H1 (cell line): Measurements from ENCODE around the gene ILKAP. TPM values are rescaled to one million over a fixed set of nuclear protein-coding genes. Genes with fewer than 3 reads are reported as not detected.

Experiments
- CTCF ChIA-PET: fragments of 300-600 bp; sonication (Branson Sonifier 250); formaldehyde crosslinking; loops from one replicate; lab custom pipeline; 2021; ENCODE audit not compliant: partially characterized antibody; lab: Charles Lee
- POLR2A ChIA-PET: fragments of 300-600 bp; sonication (Branson Sonifier 250); formaldehyde crosslinking; loops from one replicate; lab custom pipeline; 2021; ENCODE audit warnings: inconsistent platforms; ENCODE audit not compliant: partially characterized antibody; lab: Charles Lee
- DNase-seq, 2 experiments: peaks; one replicate each; pipeline versions ENCODE4 v3.0.0 to v3.0.0-alpha.2; 2010 to 2022; ENCODE audit warnings: low spot score in 2 of 2, low read depth in 1 of 2, mixed read lengths in 1 of 2
- FAIRE-seq: peaks from 2 replicates; lab custom pipeline; 2011; peaks lifted over from hg19 to GRCh38; lab: Jason Lieb, UNC
- H2AFZ ChIP-seq: 2 replicates; pipeline ENCODE4 v1.8.1; 2012; ENCODE audit warnings: low read length, inconsistent platforms
- H2AK5ac ChIP-seq: 2 replicates; pipeline ENCODE4 v1.6.1; 2013; ENCODE audit warnings: low read depth, low read length
- H2BK120ac ChIP-seq: replicated peaks from 2 replicates; pipeline ENCODE3; 2013; ENCODE audit warnings: low read depth, low read length, inconsistent platforms
- H2BK12ac ChIP-seq: 2 replicates; pipeline ENCODE4 v1.6.1; 2013; ENCODE audit warnings: low read depth, low read length
- H2BK15ac ChIP-seq: 2 replicates; pipeline ENCODE4 v1.6.1; 2013; ENCODE audit warnings: low read length
- H2BK20ac ChIP-seq: 2 replicates; pipeline ENCODE4 v1.6.1; 2013; ENCODE audit warnings: low read length
- H2BK5ac ChIP-seq: 2 replicates; pipeline ENCODE4 v1.6.1; 2013; ENCODE audit warnings: low read depth, low read length
- H3K14ac ChIP-seq: 2 replicates; pipeline ENCODE4 v1.6.1; 2013; ENCODE audit warnings: inconsistent platforms; ENCODE audit not compliant: insufficient read length
- H3K18ac ChIP-seq: 2 replicates; pipeline ENCODE4 v1.6.1; 2013; ENCODE audit warnings: low read length; ENCODE audit errors: extremely low read depth
- H3K23ac ChIP-seq: 2 replicates; pipeline ENCODE4 v1.6.1; 2013; ENCODE audit warnings: inconsistent platforms; ENCODE audit not compliant: insufficient read length
- H3K23me2 ChIP-seq: 2 replicates; pipeline ENCODE4 v1.6.1; 2013; ENCODE audit warnings: low read depth, low read length
- H3K27ac ChIP-seq: 2 replicates; pipeline ENCODE4 v1.6.1; 2011; ENCODE audit warnings: low read depth, low read length, inconsistent platforms
- H3K27me3 ChIP-seq, 4 experiments: replicated peaks in 1 of 4; 1 replicate in 1 of 4; 2 replicates in 3 of 4; pipeline versions ENCODE4 v1.6.1 to v1.8.1; 2011 to 2013; ENCODE audit warnings: low read length in 3 of 4, mild to moderate bottlenecking in 3 of 4, inconsistent platforms in 2 of 4, mixed read lengths in 2 of 4, moderate library complexity in 1 of 4; ENCODE audit not compliant: control insufficient read depth in 3 of 4, insufficient read depth in 3 of 4; ENCODE audit errors: extremely low read depth in 1 of 4
- H3K36me3 ChIP-seq, 4 experiments: 2 replicates each; pipeline versions ENCODE4 v1.6.1 to v1.8.1; 2011 to 2013; ENCODE audit warnings: mild to moderate bottlenecking in 4 of 4, low read length in 3 of 4, moderate library complexity in 2 of 4, control low read depth in 1 of 4, inconsistent platforms in 1 of 4; ENCODE audit not compliant: insufficient read depth in 4 of 4, control insufficient read depth in 2 of 4
- H3K4ac ChIP-seq: replicated peaks from 2 replicates; pipeline ENCODE3; 2013; ENCODE audit warnings: low read length, low read depth, mixed read lengths, inconsistent platforms; ENCODE audit not compliant: insufficient read length
- H3K4me1 ChIP-seq, 4 experiments: replicated peaks in 1 of 4; 1 replicate in 1 of 4; 2 replicates in 3 of 4; pipeline versions ENCODE4 v1.6.1 to v1.8.1; 2011 to 2013; ENCODE audit warnings: low read length in 3 of 4, inconsistent platforms in 2 of 4, mixed read lengths in 1 of 4; ENCODE audit not compliant: insufficient read depth in 4 of 4, control insufficient read depth in 3 of 4
- H3K4me2 ChIP-seq, 2 experiments: 2 replicates each; pipeline versions ENCODE4 v1.6.1 to v1.8.1; 2011 to 2013; ENCODE audit warnings: low read depth in 2 of 2, low read length in 2 of 2, control low read depth in 1 of 2, inconsistent platforms in 1 of 2, mild to moderate bottlenecking in 1 of 2; ENCODE audit not compliant: insufficient read depth in 1 of 2
- H3K4me3 ChIP-seq, 4 experiments: fragments of 200-600, 300-600 bp in 1 of 4; sonication (generic), shearing (Covaris generic), sonication (Bioruptor Twin) in 1 of 4; 2 replicates each; pipeline versions ENCODE4 v1.5.1 to v1.8.1; 2011 to 2016; ENCODE audit warnings: low read length in 4 of 4, low read depth in 3 of 4, control low read depth in 2 of 4, inconsistent platforms in 2 of 4, mild to moderate bottlenecking in 2 of 4, mixed read lengths in 1 of 4, moderate library complexity in 1 of 4; ENCODE audit not compliant: insufficient read depth in 2 of 4; ENCODE audit errors: extremely low read depth in 1 of 4
- H3K56ac ChIP-seq: replicated peaks from 2 replicates; pipeline ENCODE3; 2013; ENCODE audit warnings: low read depth, mild to moderate bottlenecking, mixed read lengths, low read length, inconsistent platforms; ENCODE audit not compliant: insufficient read length
- H3K79me1 ChIP-seq: 2 replicates; pipeline ENCODE4 v1.6.1; 2013; ENCODE audit warnings: low read depth, low read length, control low read depth
- H3K79me2 ChIP-seq, 2 experiments: 2 replicates each; pipeline versions ENCODE4 v1.6.1 to v1.8.1; 2012 to 2013; ENCODE audit warnings: low read length in 2 of 2, mild to moderate bottlenecking in 2 of 2, inconsistent platforms in 1 of 2; ENCODE audit not compliant: insufficient read depth in 2 of 2, control insufficient read depth in 1 of 2
- H3K9ac ChIP-seq, 4 experiments: replicated peaks in 1 of 4; 1 replicate in 1 of 4; 2 replicates in 3 of 4; pipeline versions ENCODE4 v1.6.1 to v1.8.1; 2011 to 2013; ENCODE audit warnings: low read depth in 3 of 4, low read length in 3 of 4, control low read depth in 2 of 4, mild to moderate bottlenecking in 2 of 4, moderate library complexity in 2 of 4, inconsistent platforms in 1 of 4; ENCODE audit errors: extremely low read depth in 1 of 4
- H3K9me3 ChIP-seq, 2 experiments: 2 replicates each; pipeline versions ENCODE4 v1.6.1 to v1.8.1; 2012 to 2013; ENCODE audit warnings: mild to moderate bottlenecking in 2 of 2, moderate library complexity in 2 of 2, control low read depth in 1 of 2, inconsistent platforms in 1 of 2, low read depth in 1 of 2, low read length in 1 of 2, mixed read lengths in 1 of 2; ENCODE audit not compliant: insufficient read depth in 2 of 2
- H4K20me1 ChIP-seq, 2 experiments: replicated peaks in 1 of 2; 2 replicates each; pipeline versions ENCODE3 to v1.8.1; 2011 to 2013; ENCODE audit warnings: inconsistent platforms in 2 of 2, low read length in 2 of 2, mild to moderate bottlenecking in 1 of 2; ENCODE audit not compliant: insufficient read depth in 2 of 2, control insufficient read depth in 1 of 2
- H4K5ac ChIP-seq: 2 replicates; pipeline ENCODE4 v1.6.1; 2013; ENCODE audit warnings: low read length, low read depth, mixed read lengths, inconsistent platforms; ENCODE audit not compliant: insufficient read length
- H4K8ac ChIP-seq: 2 replicates; pipeline ENCODE4 v1.8.0; 2013; ENCODE audit warnings: mild to moderate bottlenecking, moderate library complexity, low read length, inconsistent platforms; ENCODE audit not compliant: insufficient read depth; ENCODE audit errors: extremely low read depth
- H4K91ac ChIP-seq: replicated peaks from 2 replicates; pipeline ENCODE3; 2013; ENCODE audit warnings: low read length, mixed read lengths, inconsistent platforms; ENCODE audit not compliant: insufficient read length
- ATF3 ChIP-seq: IDR thresholded peaks from 2 replicates; pipeline ENCODE4 v1.6.1; 2011; ENCODE audit warnings: low read depth, mild to moderate bottlenecking, low read length; ENCODE audit not compliant: insufficient read depth
- CTCF ChIP-seq, 3 experiments: IDR thresholded peaks; 1 replicate in 2 of 3; 2 replicates in 1 of 3; pipeline versions ENCODE4 v1.5.1 to v1.6.1; 2011; ENCODE audit warnings: low read length in 3 of 3, mild to moderate bottlenecking in 3 of 3, inconsistent platforms in 2 of 3, low read depth in 1 of 3, moderate library complexity in 1 of 3; ENCODE audit not compliant: insufficient read depth in 1 of 3; ENCODE audit errors: control extremely low read depth in 1 of 3
- EGR1 ChIP-seq: IDR thresholded peaks from 2 replicates; pipeline ENCODE4 v1.6.1; 2011; ENCODE audit warnings: low read depth, low read length, borderline replicate concordance
- GABPA ChIP-seq: IDR thresholded peaks from 2 replicates; pipeline ENCODE4 v1.6.1; 2011; ENCODE audit warnings: mild to moderate bottlenecking, low read length, moderate library complexity, borderline replicate concordance; ENCODE audit not compliant: insufficient read depth
- HDAC2 ChIP-seq, 2 experiments: fragments of 300-600 bp in 1 of 2; sonication (generic) in 1 of 2; IDR thresholded peaks; 2 replicates each; pipeline ENCODE4 v1.6.1; 2011 to 2012; ENCODE audit warnings: low read depth in 2 of 2, low read length in 2 of 2, mild to moderate bottlenecking in 2 of 2, moderate library complexity in 2 of 2, borderline replicate concordance in 1 of 2, inconsistent platforms in 1 of 2
- WGBS, 2 experiments: shearing (Covaris generic) in 1 of 2; methylation state at CpG; one replicate each; pipeline versions ENCODE4 v1.1.6 to v1.1.7; 2013 to 2015; ENCODE audit warnings: low lambda C conversion rate in 2 of 2, mixed read lengths in 2 of 2, inconsistent platforms in 1 of 2, low coverage in 1 of 2, missing lambda C conversion rate in 1 of 2; ENCODE audit not compliant: insufficient replicate concordance in 2 of 2, insufficient coverage in 1 of 2, insufficient read length in 1 of 2; ENCODE audit errors: extremely low coverage in 1 of 2, missing lambda C conversion rate in 1 of 2; 5-methylcytosine and 5-hydroxymethylcytosine counted together
- polyA plus RNA-seq, 7 experiments: library from polyadenylated mRNA; depleted of rRNA in 3 of 7; stranded (reverse) in 5 of 7; unstranded in 2 of 7; fragments of >200 nt in 5 of 7; fragments of 200-250 nt in 2 of 7; gene quantifications; 1 replicate in 5 of 7; 2 replicates in 1 of 7; 4 replicates in 1 of 7; pipeline versions ENCODE4 v1.2.1 to v1.2.3, GENCODE V29; 2011 to 2013; ENCODE audit warnings: missing spikeins in 2 of 7, mixed read lengths in 2 of 7
- total RNA-seq: library from RNA; stranded (reverse); fragmentation: NEBNext Ultra II Directional; extraction: Animal tissue kit (Norgen Biotek cat#: 25700); gene quantifications from 2 replicates; pipeline ENCODE4 v1.2.1, GENCODE V29; 2021

The ILKAP gene
- total and polyA plus RNA-seq, 2 of the 8 experiments (the other 6 are each of a cell fraction or from before 2014, with no cell fraction given), result 23.5 to 33.8 TPM

- Histone ChIP-seq H2BK20ac (0 out of 2 replicates have a peak overlapping the region, but pooled peaks have one; percentile 0), H4K5ac (no peak overlapping the region), H3K18ac (no peak overlapping the region), H3K14ac (no peak overlapping the region), H3K27ac (no peak overlapping the region), H3K4ac (no peak overlapping the region), H2AFZ (no peak overlapping the region), H3K56ac (no peak overlapping the region), H3K23ac (no peak overlapping the region), H3K23me2 (peaks cover 13% of the 10 kb centered on the region; the same call in 1 of the 2 replicates), H3K9me3 (no peaks in the 10 kb centered on the region), H2BK5ac (no peak overlapping the region; the same call in 1 of the 2 replicates), H2BK120ac (no peak overlapping the region), H3K4me3 (no peak overlapping the region; a peak in 2 of 8 replicates), H3K36me3 (no peaks in the 10 kb centered on the region; a peak in 1 of 8 replicates), H3K27me3 (peaks cover 21 to 67% (median 50%) of the 10 kb centered on the region in 4 experiments), H3K9ac (no peak overlapping the region), H4K91ac (no peak overlapping the region), H4K20me1 (peaks cover 6% of the 10 kb centered on the region in 2 experiments), H2BK15ac (no peak overlapping the region), H2BK12ac (no peak overlapping the region; the same call in 1 of the 2 replicates), H3K4me2 (peak overlapping the region in 1 of 2 experiments; percentile 46; a peak in 1 of 4 replicates), H3K79me2 (no peaks in the 10 kb centered on the region), H3K79me1 (no peaks in the 10 kb centered on the region), H3K4me1 (peaks cover 0 to 21% (median 5%) of the 10 kb centered on the region in 4 experiments; a peak in 5 of 7 replicates), H4K8ac (no peak overlapping the region; the same call in 1 of the 2 replicates), H2AK5ac (no peak overlapping the region)
- peak; percentile 15 to 74 for DNase-seq
- no peak for FAIRE-seq
- CTCF ChIA-PET, result interaction anchor here (0.5 to 2.3 kb wide), 23 partner anchors 9 to 180 kb away, joined by 3 to 15 read pairs (median 3); no protein-coding TSS in a partner anchor
- WGBS, 2 experiments, result 80% methylated on average over 23 of the region's 23 CpGs; no CpG with 5 or more reads in 1 of the 2 experiments
- POLR2A ChIA-PET, result interaction anchor here (1.0 to 2.0 kb wide), 2 partner anchors 9 to 75 kb away, joined by 3 to 8 read pairs; no protein-coding TSS in a partner anchor
- TF ChIP-seq ATF3 (no peak), EGR1 (no peak), GABPA (peak; percentile 62; the same call in 1 of the 2 replicates), HDAC2 (IDR thresholded peaks at IDR 0.05; ENCODE audit: borderline replicate concordance in 1 of 2, low read depth in 2 of 2, low read length in 2 of 2) (0 out of 4 replicates have a peak, but pooled peaks of 1 of the 2 experiments have one; percentile 16), CTCF (IDR thresholded peaks at IDR 0.05; ENCODE audit: control extremely low read depth in 1 of 3, insufficient read depth in 1 of 3, low read depth in 1 of 3, low read length in 3 of 3) (peak in 2 of 3 experiments; percentile 43 to 48; a peak in 3 of 4 replicates)
These were observed 43.0 kb downstream of the ILKAP start for GRCh38 chr2:238160206-238161129.
